ENCODE results near the gene SLC7A8.

SLC7A8 gene

DNA sequence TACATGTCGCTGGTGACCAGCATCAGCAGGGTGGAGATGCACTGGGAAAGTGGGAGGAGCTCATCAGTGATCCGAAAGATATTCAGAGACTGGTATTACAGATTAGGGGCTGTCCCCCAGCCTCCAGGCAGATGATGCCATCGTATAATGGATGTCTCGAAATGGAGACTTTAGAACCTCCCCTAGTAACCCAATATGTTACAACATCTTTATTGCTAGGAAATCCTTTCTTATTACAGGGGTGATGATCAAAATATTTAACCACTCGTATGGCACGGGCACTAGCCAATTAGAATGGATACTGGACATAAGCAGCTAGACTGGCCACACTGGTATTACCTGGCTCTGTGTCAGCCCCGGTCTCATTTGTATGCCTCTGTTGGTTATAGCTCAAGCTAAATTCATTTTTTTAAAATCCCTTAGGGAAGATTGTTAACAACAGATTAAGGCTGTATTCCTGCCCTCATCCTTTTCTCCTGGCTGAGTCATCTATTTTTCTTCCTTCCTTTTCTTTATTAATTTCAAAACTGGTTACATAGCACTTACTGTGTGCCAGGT lies 53.6 kb downstream of the SLC7A8 start:
- no peak for DNase-seq (ENCODE audit: low read depth)

GRCh38 chr14:23128969-23129758 lies 54.3 kb downstream of the SLC7A8 start:
- DNase-seq (ENCODE audit: low read depth), result no peak

- no peak for DNase-seq (ENCODE audit: low read depth)
Observed at GRCh38 chr14:23127861-23128260, 55.6 kb downstream of the SLC7A8 start.

- no peak for DNase-seq (ENCODE audit: low read depth)
Observed at GRCh38 chr14:23126548-23127278, 56.7 kb downstream of the SLC7A8 start.

GRCh38 chr14:23125933-23126524 lies 57.4 kb downstream of the SLC7A8 start:
- no peak for DNase-seq (ENCODE audit: low read depth)

- DNase-seq (ENCODE audit: low read depth), result no peak
Observed at GRCh38 chr14:23125011-23125410, 58.4 kb downstream of the SLC7A8 start.

- no peak for DNase-seq (ENCODE audit: low read depth)
Observed at GRCh38 chr14:23124337-23124954, 59.0 kb downstream of the SLC7A8 start.

DNA sequence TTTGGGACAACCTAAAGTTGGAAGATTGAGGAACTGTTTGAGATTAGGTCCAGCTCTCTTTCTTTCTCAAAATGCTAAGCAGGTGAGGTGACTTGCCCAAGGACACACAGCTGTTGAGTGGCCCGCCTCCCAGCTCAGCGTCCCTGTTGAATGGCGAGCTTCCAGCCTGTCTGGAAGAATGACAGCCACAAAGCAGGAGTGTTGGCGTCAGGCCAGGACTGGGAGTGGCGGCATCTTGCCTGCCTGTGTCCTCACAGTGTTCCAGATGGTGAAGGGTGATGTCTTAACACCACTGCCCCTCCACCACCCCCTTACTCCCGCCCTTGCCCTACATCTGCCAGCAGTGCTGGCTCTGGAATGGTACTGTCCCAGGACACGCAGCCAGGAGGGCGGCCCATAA lies 60.0 kb downstream of the SLC7A8 start:
- no peak for DNase-seq (ENCODE audit: low read depth)

GRCh38 chr14:23122086-23122485 lies 61.4 kb downstream of the SLC7A8 start:
- DNase-seq (ENCODE audit: low read depth), result no peak

GRCh38 chr14:23121361-23121771 lies 62.1 kb downstream of the SLC7A8 start:
- no peak for DNase-seq (ENCODE audit: low read depth)

DNA sequence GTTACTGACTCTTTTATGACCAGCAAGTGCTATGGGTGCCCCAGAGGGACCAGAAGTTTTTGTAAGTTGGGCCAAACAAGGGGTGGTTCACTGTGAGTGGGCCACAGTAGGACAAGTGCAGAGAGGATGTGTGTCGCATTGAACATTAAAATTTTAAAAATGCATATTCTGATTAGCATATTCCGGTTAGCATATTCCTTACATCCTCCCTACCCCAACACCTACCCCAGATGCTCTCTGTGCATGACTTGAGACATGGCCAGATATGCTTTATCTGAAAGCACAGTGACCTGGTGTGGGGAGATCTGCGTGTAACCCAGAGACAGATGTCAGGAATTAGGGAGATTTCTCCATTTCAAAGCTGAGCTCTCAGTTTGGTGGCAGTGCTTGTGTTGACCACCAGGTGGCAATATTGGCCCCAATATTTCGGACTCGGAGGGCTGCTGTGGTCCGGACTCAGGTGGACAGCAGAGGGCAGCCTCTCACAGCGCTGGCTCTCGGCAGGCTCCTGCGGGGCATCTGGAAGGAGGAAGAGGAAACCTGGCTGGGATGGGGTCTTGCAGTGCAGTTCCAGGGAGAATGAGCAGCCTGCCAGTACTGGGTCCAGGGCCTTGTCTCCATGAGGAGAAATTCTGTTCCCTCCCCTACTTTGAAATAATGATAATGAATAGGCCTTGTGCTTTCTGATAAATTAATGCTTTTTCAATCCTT lies 62.8 kb downstream of the SLC7A8 start:
- DNase-seq (ENCODE audit: low read depth), result peak; percentile 76

- no peak for DNase-seq (ENCODE audit: low read depth)
Observed at GRCh38 chr14:23119363-23120327, 63.8 kb downstream of the SLC7A8 start.

DNA sequence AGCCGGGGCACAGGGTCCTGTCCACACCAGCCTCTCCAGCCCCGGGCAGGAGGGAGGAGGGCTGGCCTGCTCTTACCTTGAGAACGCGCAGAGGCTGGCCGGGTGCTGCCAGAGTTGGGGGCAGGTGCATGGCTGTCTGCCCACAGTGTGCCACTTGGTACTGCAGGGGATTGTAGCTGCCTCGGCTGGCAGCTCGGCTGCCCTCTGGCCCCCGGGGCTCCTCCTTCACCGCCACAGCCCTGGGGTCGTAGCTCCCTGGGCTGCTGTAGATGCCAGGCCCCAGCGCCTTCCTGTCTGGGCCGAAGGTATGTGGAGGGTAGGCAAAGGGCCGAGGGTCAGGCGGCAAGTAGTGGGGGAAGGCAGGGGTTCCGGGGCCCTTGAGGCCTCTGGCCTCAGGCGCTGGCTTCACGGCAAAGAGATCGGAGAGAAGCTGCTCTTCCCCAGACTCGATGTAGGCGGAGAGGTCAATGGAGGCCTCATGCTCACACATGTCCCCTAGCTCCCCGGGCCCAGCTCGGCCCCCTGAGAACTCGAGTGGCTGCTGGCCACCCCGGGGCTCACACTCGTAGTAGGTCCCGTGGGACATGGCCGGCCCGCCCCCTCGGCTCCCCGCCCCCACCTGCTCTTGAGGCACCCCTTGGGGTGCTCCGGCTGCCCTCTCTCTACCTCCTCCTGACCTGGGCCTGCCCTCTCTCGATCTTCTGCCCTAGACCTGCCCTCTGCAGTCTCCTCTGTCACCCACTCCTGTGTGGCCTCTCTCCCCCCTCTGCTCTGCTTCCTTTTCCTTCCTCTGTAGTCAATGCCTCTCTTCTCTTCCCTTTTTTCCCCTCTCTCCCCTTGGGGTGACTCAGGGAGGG lies 64.7 kb downstream of the SLC7A8 start, which contains the start of gene CEBPE:
CEBPE (minus strand) TSS at position 750 of the 857 bp plus-strand sequence; CDS start at position 586, 164 bp downstream.
- no peak for DNase-seq (ENCODE audit: low read depth)

GRCh38 chr14:23117371-23118020 lies 66.0 kb downstream of the SLC7A8 start:
- no peak for DNase-seq (ENCODE audit: low read depth)

DNA sequence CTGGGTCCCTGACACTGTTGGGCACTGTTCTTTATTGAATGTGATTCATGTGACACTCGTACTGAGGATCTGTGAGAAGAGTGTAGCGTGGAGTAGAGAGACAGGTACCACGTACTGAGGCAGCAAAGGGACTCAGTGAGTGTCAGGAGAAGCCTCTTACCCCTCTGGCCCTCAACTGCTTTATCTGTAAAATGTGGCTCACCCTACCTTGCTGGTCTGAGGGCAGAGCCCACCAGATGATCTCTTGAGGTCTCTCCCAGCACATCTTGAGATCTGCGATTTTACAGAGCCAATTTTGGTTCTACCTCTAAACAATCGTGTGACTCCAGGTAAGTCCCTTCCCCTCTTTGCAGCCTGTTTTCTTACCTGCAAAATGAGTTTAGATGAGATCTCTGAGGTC lies 67.5 kb downstream of the SLC7A8 start:
- DNase-seq (ENCODE audit: low read depth), result no peak

DNA sequence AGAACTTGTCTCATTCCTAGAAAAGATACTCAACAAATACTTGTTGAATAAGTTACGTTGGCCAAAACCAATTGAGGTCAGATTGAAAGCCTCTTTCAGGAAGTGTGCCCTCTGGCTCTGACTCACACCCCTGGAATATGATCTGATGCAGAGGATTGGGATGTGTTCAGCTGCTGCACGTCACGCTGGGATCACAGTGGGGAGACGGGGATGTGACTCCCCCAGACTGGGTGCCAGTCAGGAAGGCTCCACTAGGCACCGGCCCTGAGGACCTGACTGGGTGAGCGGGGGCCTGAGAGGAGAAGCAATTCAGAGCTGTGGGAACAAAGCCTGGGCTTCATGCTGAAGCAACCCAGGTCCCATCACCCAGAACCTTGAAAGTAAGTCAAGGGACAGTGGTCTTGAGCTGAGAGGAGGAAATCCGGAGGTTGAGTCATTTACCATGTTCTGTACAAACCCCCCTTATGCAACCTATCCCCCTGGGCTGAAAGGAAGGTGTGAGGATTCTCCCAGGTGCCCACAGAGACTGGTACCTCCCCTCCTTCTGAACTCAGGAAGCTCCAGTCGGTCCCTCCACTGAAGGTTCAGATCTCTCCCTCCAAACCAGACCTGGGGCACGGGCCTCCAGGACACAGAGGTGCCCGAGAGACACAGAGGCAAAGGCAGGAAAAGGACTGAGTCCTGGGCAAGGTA lies 68.3 kb downstream of the SLC7A8 start:
- DNase-seq (ENCODE audit: low read depth), result no peak

GRCh38 chr14:23114669-23115038 lies 68.8 kb downstream of the SLC7A8 start:
- no peak for DNase-seq (ENCODE audit: low read depth)

GRCh38 chr14:23114120-23114458 lies 69.4 kb downstream of the SLC7A8 start:
- DNase-seq (ENCODE audit: low read depth), result no peak
